Fibroblast of lung (primary cell): ENCODE results near the gene CD300LF.

Experiments
- EZH2 ChIP-seq: IDR thresholded peaks from 2 replicates; pipeline ENCODE4 v1.5.1; 2012; ENCODE audit warnings: low read length, control low read depth, mild to moderate bottlenecking; ENCODE audit errors: missing control alignments
- TF ChIP-seq, protein P1 (sequence below), 2 donors: IDR thresholded peaks in 1 of 2; conservative IDR thresholded peaks in 1 of 2; 1 replicate in 1 of 2; 2 replicates in 1 of 2; pipeline ENCODE4 v1.5.1; 2011 to 2012; ENCODE audit warnings: low read length in 2 of 2, control low read depth in 1 of 2, inconsistent platforms in 1 of 2, low read depth in 1 of 2, mild to moderate bottlenecking in 1 of 2

DNA sequence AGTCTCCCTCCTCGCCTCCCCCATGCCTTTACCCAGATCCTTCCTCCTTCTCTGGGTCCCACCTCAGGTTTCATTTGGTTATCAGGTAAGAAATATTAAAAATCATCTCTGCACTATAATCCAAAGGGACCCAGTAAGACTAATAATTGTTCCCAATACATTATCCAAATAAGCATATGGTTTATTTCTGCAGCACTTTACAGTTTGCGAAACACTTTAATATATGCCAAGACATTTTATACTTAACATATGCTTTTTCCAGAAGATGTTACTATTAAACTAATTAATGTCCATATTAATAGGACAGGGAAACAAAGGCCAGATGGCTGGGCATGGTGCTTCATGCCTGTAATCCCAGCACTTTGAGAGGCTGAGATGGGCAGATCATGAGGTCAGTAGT is 33.3 kb downstream of the CD300LF start:
- TF ChIP-seq, protein P1, sequence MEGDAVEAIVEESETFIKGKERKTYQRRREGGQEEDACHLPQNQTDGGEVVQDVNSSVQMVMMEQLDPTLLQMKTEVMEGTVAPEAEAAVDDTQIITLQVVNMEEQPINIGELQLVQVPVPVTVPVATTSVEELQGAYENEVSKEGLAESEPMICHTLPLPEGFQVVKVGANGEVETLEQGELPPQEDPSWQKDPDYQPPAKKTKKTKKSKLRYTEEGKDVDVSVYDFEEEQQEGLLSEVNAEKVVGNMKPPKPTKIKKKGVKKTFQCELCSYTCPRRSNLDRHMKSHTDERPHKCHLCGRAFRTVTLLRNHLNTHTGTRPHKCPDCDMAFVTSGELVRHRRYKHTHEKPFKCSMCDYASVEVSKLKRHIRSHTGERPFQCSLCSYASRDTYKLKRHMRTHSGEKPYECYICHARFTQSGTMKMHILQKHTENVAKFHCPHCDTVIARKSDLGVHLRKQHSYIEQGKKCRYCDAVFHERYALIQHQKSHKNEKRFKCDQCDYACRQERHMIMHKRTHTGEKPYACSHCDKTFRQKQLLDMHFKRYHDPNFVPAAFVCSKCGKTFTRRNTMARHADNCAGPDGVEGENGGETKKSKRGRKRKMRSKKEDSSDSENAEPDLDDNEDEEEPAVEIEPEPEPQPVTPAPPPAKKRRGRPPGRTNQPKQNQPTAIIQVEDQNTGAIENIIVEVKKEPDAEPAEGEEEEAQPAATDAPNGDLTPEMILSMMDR (conservative IDR thresholded peaks at IDR 0.05 in 1 of 2, IDR thresholded peaks at IDR 0.05 in 1 of 2; ENCODE audit: low read depth in 1 of 2, low read length in 2 of 2), result no peak
- no peak for TF ChIP-seq EZH2
